ENCODE results near the gene AP2B1.

GRCh38 chr17:35766489-35766877, 179.4 kb downstream of the AP2B1 start:
- TF ChIP-seq EZH2 (IDR thresholded peaks at IDR 0.05; ENCODE audit: low read length) = no peak
- TF ChIP-seq CTCF (optimal IDR thresholded peaks at IDR 0.05 in 1 of 3, IDR thresholded peaks at IDR 0.05 in 1 of 3, conservative IDR thresholded peaks at IDR 0.05 in 1 of 3; ENCODE audit: extremely low read depth in 1 of 3, insufficient read depth in 2 of 3, low read length in 3 of 3) = no peak
